HepG2 (cell line): ENCODE results near the gene POLR1H. TPM values are rescaled to one million over a fixed set of nuclear protein-coding genes. Genes with fewer than 3 reads are reported as not detected.

Experiments
- AHR ChIP-seq: IDR thresholded peaks from 2 replicates; pipeline ENCODE4 v1.6.1; 2018; ENCODE audit warnings: missing genetic modification reagents, missing compliant biosample characterization
- ATF3 ChIP-seq: sonication (generic); formaldehyde crosslinking; IDR thresholded peaks from 2 replicates; pipeline ENCODE4 v1.4.0; 2020; ENCODE audit warnings: missing genetic modification reagents
- CBFB ChIP-seq: sonication (generic); formaldehyde crosslinking; IDR thresholded peaks from 2 replicates; pipeline ENCODE4 v1.4.0; 2020; ENCODE audit warnings: missing genetic modification reagents
- CBX5 ChIP-seq: sonication (generic); formaldehyde crosslinking; IDR thresholded peaks from 2 replicates; pipeline ENCODE4 v1.4.0; 2020; ENCODE audit warnings: missing genetic modification reagents, borderline replicate concordance
- ELF1 ChIP-seq: sonication (generic); formaldehyde crosslinking; IDR thresholded peaks from 2 replicates; pipeline ENCODE4 v1.4.0; 2020; ENCODE audit warnings: missing genetic modification reagents
- HES4 ChIP-seq: sonication (generic); formaldehyde crosslinking; IDR thresholded peaks from 2 replicates; pipeline ENCODE4 v1.9.0; 2021; ENCODE audit warnings: mild to moderate bottlenecking, missing genetic modification reagents, borderline replicate concordance
- KDM1A ChIP-seq: IDR thresholded peaks from 2 replicates; pipeline ENCODE4 v1.6.1; 2016; ENCODE audit warnings: missing compliant biosample characterization
- KIAA2018 ChIP-seq: sonication (generic); formaldehyde crosslinking; IDR thresholded peaks from 2 replicates; pipeline ENCODE4 v1.5.0; 2020; ENCODE audit warnings: mild to moderate bottlenecking, missing genetic modification reagents, borderline replicate concordance
- KLF12 ChIP-seq: sonication (generic); formaldehyde crosslinking; IDR thresholded peaks from 2 replicates; pipeline ENCODE4 v1.4.0; 2020; ENCODE audit warnings: missing genetic modification reagents, borderline replicate concordance
- MTF2 ChIP-seq: sonication (generic); formaldehyde crosslinking; IDR thresholded peaks from 2 replicates; pipeline ENCODE4 v1.5.0; 2020; ENCODE audit warnings: missing genetic modification reagents, borderline replicate concordance
- NAIF1 ChIP-seq: sonication (generic); formaldehyde crosslinking; IDR thresholded peaks from 2 replicates; pipeline ENCODE4 v1.5.0; 2020; ENCODE audit warnings: mild to moderate bottlenecking, missing genetic modification reagents, borderline replicate concordance
- NFYB ChIP-seq: sonication (generic); formaldehyde crosslinking; IDR thresholded peaks from 2 replicates; pipeline ENCODE4 v1.4.0; 2020; ENCODE audit warnings: missing genetic modification reagents
- RFXANK ChIP-seq: IDR thresholded peaks from 2 replicates; pipeline ENCODE4 v1.6.1; 2016
- SNRNP70 ChIP-seq: fragments of 200-400 bp; formaldehyde crosslinking; IDR thresholded peaks from 2 replicates; pipeline ENCODE4 v1.6.1; 2017; ENCODE audit warnings: mild to moderate bottlenecking, low read depth, low read length, moderate library complexity
- SOX13 ChIP-seq, 3 experiments: fragments of 450-650 bp in 1 of 3; sonication (generic) in 1 of 3; formaldehyde crosslinking in 1 of 3; IDR thresholded peaks in 2 of 3; conservative IDR thresholded peaks in 1 of 3; 2 replicates each; pipeline versions ENCODE4 v1.5.0 to v1.6.1; 2016 to 2020; ENCODE audit warnings: antibody characterized with exemption in 1 of 3, mild to moderate bottlenecking in 1 of 3, missing compliant biosample characterization in 1 of 3, missing genetic modification reagents in 1 of 3, moderate library complexity in 1 of 3
- STAG1 ChIP-seq: sonication (generic); formaldehyde crosslinking; IDR thresholded peaks from 2 replicates; pipeline ENCODE4 v1.4.0; 2020; ENCODE audit warnings: missing genetic modification reagents
- TIGD3 ChIP-seq: sonication (generic); formaldehyde crosslinking; IDR thresholded peaks from 2 replicates; pipeline ENCODE4 v1.5.1; 2020; ENCODE audit warnings: mild to moderate bottlenecking, missing genetic modification reagents, borderline replicate concordance
- TOE1 ChIP-seq: sonication (generic); formaldehyde crosslinking; IDR thresholded peaks from 2 replicates; pipeline ENCODE4 v1.4.0; 2020; ENCODE audit warnings: mild to moderate bottlenecking, missing genetic modification reagents
- XBP1 ChIP-seq: sonication (generic); formaldehyde crosslinking; IDR thresholded peaks from 2 replicates; pipeline ENCODE4 v1.5.0; 2020; ENCODE audit warnings: missing genetic modification reagents
- ZNF776 ChIP-seq: sonication (generic); formaldehyde crosslinking; IDR thresholded peaks from 2 replicates; pipeline ENCODE4 v1.4.0; 2020; ENCODE audit warnings: mild to moderate bottlenecking, missing genetic modification reagents
- polyA plus RNA-seq, 8 experiments: library from polyadenylated mRNA; depleted of rRNA in 3 of 8; stranded (reverse) in 7 of 8; unstranded in 1 of 8; fragments of >200 nt; fragmentation: Illumina TruSeq in 4 of 8; extraction: Trizol in 4 of 8; gene quantifications; 2 replicates each; pipeline versions ENCODE4 v1.2.1 to v1.2.3, GENCODE V29; 2011 to 2016; ENCODE audit warnings: low read depth in 4 of 8, missing spikeins in 1 of 8, mixed read lengths in 1 of 8; ENCODE audit not compliant: insufficient read depth in 1 of 8
- total RNA-seq, 5 experiments: library from RNA; depleted of rRNA; stranded (reverse); fragments of >200 nt; fragmentation: Illumina TruSeq; extraction: Trizol; gene quantifications; 2 replicates each; pipeline ENCODE4 v1.2.3, GENCODE V29; 2016; ENCODE audit warnings: low read depth in 1 of 5

Gene POLR1H
- total and polyA plus RNA-seq, 2 of the 13 experiments (the other 11 are each of a cell fraction or from before 2014, with no cell fraction given): 61.4 to 79.8 TPM

- TF ChIP-seq SOX13 (IDR thresholded peaks at IDR 0.05) (no peak), SOX13 (CRISPR knock-in tag; conservative IDR thresholded peaks at IDR 0.05 in 1 of 2, IDR thresholded peaks at IDR 0.05 in 1 of 2) (no peak), TOE1 (no peak), AHR (CRISPR knock-in tag) (no peak; the same call in 1 of the 2 replicates), NFYB (CRISPR knock-in tag) (no peak), STAG1 (CRISPR knock-in tag) (peak; percentile 91), ATF3 (CRISPR knock-in tag) (0 out of 2 replicates have a peak, but pooled peaks have one; percentile 35), CBFB (no peak), KDM1A (CRISPR knock-in tag) (no peak), NAIF1 (CRISPR knock-in tag) (no peak), ELF1 (CRISPR knock-in tag) (peak; percentile 26; the same call in 1 of the 2 replicates), KIAA2018 (CRISPR knock-in tag) (no peak), SNRNP70 (no peak), HES4 (peak; percentile 67; the same call in 1 of the 2 replicates), RFXANK (CRISPR knock-in tag) (0 out of 2 replicates have a peak, but pooled peaks have one; percentile 47), KLF12 (CRISPR knock-in tag) (peak; percentile 42; the same call in 1 of the 2 replicates), MTF2 (no peak), CBX5 (CRISPR knock-in tag) (peak; percentile 74; the same call in 1 of the 2 replicates), TIGD3 (no peak), XBP1 (CRISPR knock-in tag) (no peak), ZNF776 (CRISPR knock-in tag) (no peak)
Observed at GRCh38 chr6:30102970-30103871, 42.2 kb downstream of the POLR1H start (continued).
